ENCODE results near the gene HLTF. TPM values are rescaled to one million over a fixed set of nuclear protein-coding genes. Genes with fewer than 3 reads are reported as not detected.
A peak's percentile ranks its signal among the peaks of the same experiment; 100 is the strongest.

The HLTF gene
- total and polyA plus RNA-seq, 2 of the 13 experiments (the other 11 are each of a cell fraction or from before 2014, with no cell fraction given) = 12.0 to 22.9 TPM

DNA sequence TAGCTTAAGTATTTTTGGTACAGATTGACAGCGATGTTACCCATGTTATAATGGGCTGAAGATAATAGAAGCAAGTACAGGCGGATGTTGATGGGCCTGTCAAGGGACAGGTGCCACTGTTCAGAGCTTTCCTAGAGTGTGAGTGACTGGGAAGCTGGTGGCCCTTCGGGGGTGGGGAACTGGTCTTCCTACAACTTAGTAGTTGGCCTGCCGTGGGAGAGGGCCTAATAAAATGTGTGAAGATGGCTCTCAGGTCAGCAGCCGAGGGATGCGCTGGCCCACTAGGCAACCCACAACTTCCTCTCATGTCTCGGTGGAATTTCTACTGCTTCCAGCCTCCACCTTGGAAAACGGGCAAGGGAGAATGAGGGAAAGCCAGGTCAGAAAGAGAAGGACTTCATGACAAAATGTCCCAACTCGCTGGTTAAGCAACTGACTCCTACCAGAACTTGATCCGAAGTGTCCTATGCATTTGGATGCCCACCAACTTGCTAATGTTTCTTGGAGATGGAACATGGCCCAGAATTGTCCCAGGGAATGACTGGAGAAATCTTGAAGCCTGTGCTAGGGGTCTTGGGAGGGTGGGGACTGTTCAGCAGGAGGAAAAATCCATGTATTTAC, 93.6 kb downstream of the HLTF start:
- FAIRE-seq = no peak
- BruUV-seq (replicated peaks) = TSS peak; percentile 69
- Histone ChIP-seq H2AFZ (ENCODE audit: low read length) (no peak overlapping the region), H3K36me3 (replicated peaks in 1 of 2; ENCODE audit: control insufficient read depth in 1 of 2, insufficient read depth in 2 of 2, low read length in 2 of 2) (peaks cover 2 to 14% of the 10 kb centered on the region in 2 experiments; a peak in 3 of 5 replicates), H4K20me1 (ENCODE audit: insufficient read depth, low read length) (no peaks in the 10 kb centered on the region), H3K4me1 (ENCODE audit: insufficient read depth, low read length) (peaks cover 27% of the 10 kb centered on the region), H3K27ac (ENCODE audit: extremely low read length, insufficient read depth, low read length) (no peak overlapping the region), H3K9me3 (ENCODE audit: low read length) (no peaks in the 10 kb centered on the region), H3K9ac (ENCODE audit: insufficient read depth, low read depth, low read length) (peak overlapping the region; percentile 82; the same call in 1 of the 2 replicates), H3K79me2 (ENCODE audit: insufficient read depth, low read length) (peaks cover 5% of the 10 kb centered on the region), H3K4me2 (ENCODE audit: low read depth, low read length) (peak overlapping the region; percentile 70), H3K27me3 (ENCODE audit: control insufficient read depth in 1 of 2, insufficient read depth in 2 of 2, low read length in 2 of 2) (peaks cover 0 to 18% of the 10 kb centered on the region in 2 experiments; a peak in 2 of 5 replicates), H3K4me3 (replicated peaks in 1 of 3; ENCODE audit: insufficient read depth in 1 of 3, low read depth in 2 of 3, low read length in 3 of 3) (peak overlapping the region; percentile 85 to 88 (median 87))
- CTCF ChIA-PET (ENCODE audit: low intra/inter-chr PET ratio, low total read pairs) = no interaction called here
- POLR2A ChIA-PET = interaction anchor here (1.0 to 1.9 kb wide), 2 partner anchors 18 to 138 kb away, joined by 3 to 6 read pairs; no protein-coding TSS in a partner anchor
- ATAC-seq = no peak
- WGBS (ENCODE audit: low lambda C conversion rate) = 89% methylated on average over 10 of the region's 10 CpGs
- DNase-seq (ENCODE audit: low spot score) = no peak
- intact Hi-C loops (cut with micrococcal nuclease; ENCODE audit: unreplicated experiment) = loop anchor here (2.0 kb wide), 1 partner anchor 18 kb away; no protein-coding TSS in a partner anchor
- TF ChIP-seq, protein P1, sequence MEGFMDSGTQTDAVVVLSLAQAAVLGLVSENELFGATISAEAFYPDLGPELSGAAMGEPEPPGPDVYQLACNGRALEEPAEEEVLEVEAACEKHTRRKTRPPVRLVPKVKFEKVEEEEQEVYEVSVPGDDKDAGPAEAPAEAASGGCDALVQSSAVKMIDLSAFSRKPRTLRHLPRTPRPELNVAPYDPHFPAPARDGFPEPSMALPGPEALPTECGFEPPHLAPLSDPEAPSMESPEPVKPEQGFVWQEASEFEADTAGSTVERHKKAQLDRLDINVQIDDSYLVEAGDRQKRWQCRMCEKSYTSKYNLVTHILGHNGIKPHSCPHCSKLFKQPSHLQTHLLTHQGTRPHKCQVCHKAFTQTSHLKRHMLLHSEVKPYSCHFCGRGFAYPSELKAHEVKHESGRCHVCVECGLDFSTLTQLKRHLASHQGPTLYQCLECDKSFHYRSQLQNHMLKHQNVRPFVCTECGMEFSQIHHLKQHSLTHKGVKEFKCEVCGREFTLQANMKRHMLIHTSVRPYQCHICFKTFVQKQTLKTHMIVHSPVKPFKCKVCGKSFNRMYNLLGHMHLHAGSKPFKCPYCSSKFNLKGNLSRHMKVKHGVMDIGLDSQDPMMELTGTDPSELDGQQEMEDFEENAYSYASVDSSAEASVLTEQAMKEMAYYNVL (CRISPR knock-in tag; IDR thresholded peaks at IDR 0.05; ENCODE audit: borderline replicate concordance) = no peak
- TF ChIP-seq, protein P2, sequence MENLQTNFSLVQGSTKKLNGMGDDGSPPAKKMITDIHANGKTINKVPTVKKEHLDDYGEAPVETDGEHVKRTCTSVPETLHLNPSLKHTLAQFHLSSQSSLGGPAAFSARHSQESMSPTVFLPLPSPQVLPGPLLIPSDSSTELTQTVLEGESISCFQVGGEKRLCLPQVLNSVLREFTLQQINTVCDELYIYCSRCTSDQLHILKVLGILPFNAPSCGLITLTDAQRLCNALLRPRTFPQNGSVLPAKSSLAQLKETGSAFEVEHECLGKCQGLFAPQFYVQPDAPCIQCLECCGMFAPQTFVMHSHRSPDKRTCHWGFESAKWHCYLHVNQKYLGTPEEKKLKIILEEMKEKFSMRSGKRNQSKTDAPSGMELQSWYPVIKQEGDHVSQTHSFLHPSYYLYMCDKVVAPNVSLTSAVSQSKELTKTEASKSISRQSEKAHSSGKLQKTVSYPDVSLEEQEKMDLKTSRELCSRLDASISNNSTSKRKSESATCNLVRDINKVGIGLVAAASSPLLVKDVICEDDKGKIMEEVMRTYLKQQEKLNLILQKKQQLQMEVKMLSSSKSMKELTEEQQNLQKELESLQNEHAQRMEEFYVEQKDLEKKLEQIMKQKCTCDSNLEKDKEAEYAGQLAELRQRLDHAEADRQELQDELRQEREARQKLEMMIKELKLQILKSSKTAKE (CRISPR knock-in tag; IDR thresholded peaks at IDR 0.05; ENCODE audit: borderline replicate concordance) = no peak
- no peak for TF ChIP-seq ZNF883 (CRISPR knock-in tag; IDR thresholded peaks at IDR 0.05; ENCODE audit: not compliant biosample characterization)
- TF ChIP-seq MBD4 (IDR thresholded peaks at IDR 0.05; ENCODE audit: borderline replicate concordance, low read length) = no peak
- TF ChIP-seq, protein P3, sequence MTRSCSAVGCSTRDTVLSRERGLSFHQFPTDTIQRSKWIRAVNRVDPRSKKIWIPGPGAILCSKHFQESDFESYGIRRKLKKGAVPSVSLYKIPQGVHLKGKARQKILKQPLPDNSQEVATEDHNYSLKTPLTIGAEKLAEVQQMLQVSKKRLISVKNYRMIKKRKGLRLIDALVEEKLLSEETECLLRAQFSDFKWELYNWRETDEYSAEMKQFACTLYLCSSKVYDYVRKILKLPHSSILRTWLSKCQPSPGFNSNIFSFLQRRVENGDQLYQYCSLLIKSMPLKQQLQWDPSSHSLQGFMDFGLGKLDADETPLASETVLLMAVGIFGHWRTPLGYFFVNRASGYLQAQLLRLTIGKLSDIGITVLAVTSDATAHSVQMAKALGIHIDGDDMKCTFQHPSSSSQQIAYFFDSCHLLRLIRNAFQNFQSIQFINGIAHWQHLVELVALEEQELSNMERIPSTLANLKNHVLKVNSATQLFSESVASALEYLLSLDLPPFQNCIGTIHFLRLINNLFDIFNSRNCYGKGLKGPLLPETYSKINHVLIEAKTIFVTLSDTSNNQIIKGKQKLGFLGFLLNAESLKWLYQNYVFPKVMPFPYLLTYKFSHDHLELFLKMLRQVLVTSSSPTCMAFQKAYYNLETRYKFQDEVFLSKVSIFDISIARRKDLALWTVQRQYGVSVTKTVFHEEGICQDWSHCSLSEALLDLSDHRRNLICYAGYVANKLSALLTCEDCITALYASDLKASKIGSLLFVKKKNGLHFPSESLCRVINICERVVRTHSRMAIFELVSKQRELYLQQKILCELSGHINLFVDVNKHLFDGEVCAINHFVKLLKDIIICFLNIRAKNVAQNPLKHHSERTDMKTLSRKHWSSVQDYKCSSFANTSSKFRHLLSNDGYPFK (CRISPR knock-in tag; IDR thresholded peaks at IDR 0.05; ENCODE audit: borderline replicate concordance) = 0 out of 2 replicates have a peak, but pooled peaks have one; percentile 19
- in situ Hi-C loops (cut with HindIII; ENCODE audit: extremely low pct_ligation_motif_present, low pct_unique_long_range_greater_than_20kb) = no loop called here
